NT2/D1 (cell line): ENCODE results near the gene B4GALT5.

ENCODE experiments used
- DNase-seq: peaks from one replicate; pipeline ENCODE4 v3.0.0-alpha.2; 2011; ENCODE audit warnings: low read depth, low spot score
- H3K27me3 ChIP-seq: 2 replicates; pipeline ENCODE4 v1.6.0; 2011; ENCODE audit warnings: mild to moderate bottlenecking; ENCODE audit not compliant: insufficient read length, insufficient read depth
- H3K36me3 ChIP-seq: 2 replicates; pipeline ENCODE4 v1.6.1; 2011; ENCODE audit warnings: mild to moderate bottlenecking, low read length, mixed read lengths; ENCODE audit not compliant: insufficient read depth, insufficient read length
- H3K4me1 ChIP-seq: 2 replicates; pipeline ENCODE4 v1.5.1; 2011; ENCODE audit not compliant: insufficient read depth, insufficient read length
- H3K4me3 ChIP-seq: 2 replicates; pipeline ENCODE4 v1.5.1; 2011; ENCODE audit warnings: low read depth; ENCODE audit not compliant: insufficient read length
- H3K9ac ChIP-seq: 2 replicates; pipeline ENCODE4 v1.6.0; 2011; ENCODE audit warnings: low read depth; ENCODE audit not compliant: insufficient read length
- H3K9me3 ChIP-seq: 2 replicates; pipeline ENCODE4 v1.5.1; 2011; ENCODE audit warnings: mild to moderate bottlenecking, low read length; ENCODE audit not compliant: insufficient read depth
- SUZ12 ChIP-seq: IDR thresholded peaks from 2 replicates; pipeline ENCODE4 v1.6.1; 2011; ENCODE audit not compliant: insufficient read length, insufficient read depth; ENCODE audit errors: extremely low read depth
- YY1 ChIP-seq: IDR thresholded peaks from 2 replicates; pipeline ENCODE4 v1.6.1; 2011; ENCODE audit not compliant: insufficient read length, insufficient read depth
- ZNF274 ChIP-seq: IDR thresholded peaks from 2 replicates; pipeline ENCODE4 v1.6.1; 2011; ENCODE audit warnings: mild to moderate bottlenecking, low read depth, low read length

Gene B4GALT5

GRCh38 chr20:49684335-49684997 lies 29.2 kb downstream of the B4GALT5 start:
- TF ChIP-seq ZNF274 (no peak), SUZ12 (no peak), YY1 (no peak)
- Histone ChIP-seq H3K9me3 (no peaks in the 10 kb centered on the region), H3K36me3 (no peaks in the 10 kb centered on the region), H3K27me3 (no peaks in the 10 kb centered on the region), H3K4me3 (no peak overlapping the region), H3K9ac (no peak overlapping the region), H3K4me1 (no peaks in the 10 kb centered on the region)
- no peak for DNase-seq

DNA sequence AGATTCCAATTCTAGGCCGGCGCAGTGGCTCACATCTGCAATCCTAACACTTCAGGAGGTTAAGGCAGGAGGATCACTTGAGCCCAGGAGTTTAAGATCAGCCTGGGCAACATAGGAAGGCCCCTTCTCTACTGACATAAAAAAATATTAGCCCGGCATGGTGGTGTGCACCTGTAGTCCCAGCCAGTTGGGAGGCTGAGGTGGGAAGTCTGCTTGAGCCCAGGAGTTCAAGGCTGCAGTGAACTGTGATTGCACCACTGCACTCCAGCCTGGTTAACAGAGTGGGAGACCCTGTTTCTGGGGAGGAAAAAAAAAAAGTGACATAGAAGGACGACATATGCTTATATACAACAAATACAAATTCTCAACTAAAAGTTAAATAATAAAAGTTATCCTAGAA lies 30.9 kb downstream of the B4GALT5 start:
- Histone ChIP-seq H3K4me3 (no peak overlapping the region), H3K36me3 (no peaks in the 10 kb centered on the region), H3K9ac (no peak overlapping the region), H3K27me3 (no peaks in the 10 kb centered on the region), H3K9me3 (no peaks in the 10 kb centered on the region), H3K4me1 (no peaks in the 10 kb centered on the region)
- no peak for TF ChIP-seq YY1
- TF ChIP-seq ZNF274, result no peak
- TF ChIP-seq SUZ12, result no peak
- no peak for DNase-seq

- no peak overlapping the region for H3K4me3 ChIP-seq
- no peak for TF ChIP-seq YY1
- TF ChIP-seq SUZ12, result no peak
- H3K9ac ChIP-seq, result no peak overlapping the region
- H3K9me3 ChIP-seq, result no peaks in the 10 kb centered on the region
- H3K4me1 ChIP-seq, result no peaks in the 10 kb centered on the region
- H3K36me3 ChIP-seq, result no peaks in the 10 kb centered on the region
- no peak for DNase-seq
- H3K27me3 ChIP-seq, result no peaks in the 10 kb centered on the region
These were observed 31.4 kb downstream of the B4GALT5 start for GRCh38 chr20:49682278-49682677.

GRCh38 chr20:49681850-49682216 lies 31.8 kb downstream of the B4GALT5 start:
- H3K4me1 ChIP-seq, result peaks cover 3% of the 10 kb centered on the region
- DNase-seq, result no peak

DNA sequence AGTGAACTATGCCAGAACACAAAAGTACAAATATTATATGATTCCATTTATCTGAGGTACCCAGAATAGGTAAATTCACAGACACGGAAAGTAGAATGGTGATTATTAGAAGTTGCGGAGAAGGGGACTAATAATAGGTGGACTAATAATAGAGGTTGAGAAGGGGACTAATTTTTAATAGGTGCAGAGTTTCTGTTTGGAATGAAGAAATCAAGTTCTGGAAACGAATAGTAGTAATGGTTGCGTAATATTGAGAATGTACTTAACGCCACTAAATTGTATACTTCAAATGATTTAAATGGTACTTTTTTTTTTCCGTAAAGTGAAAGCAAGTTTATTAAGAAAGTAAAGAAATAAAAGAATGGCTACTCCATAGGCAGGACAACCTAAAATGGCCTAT lies 33.2 kb downstream of the B4GALT5 start:
- Histone ChIP-seq H3K36me3 (no peaks in the 10 kb centered on the region), H3K4me1 (peaks cover 7% of the 10 kb centered on the region), H3K9me3 (no peaks in the 10 kb centered on the region), H3K9ac (no peak overlapping the region), H3K27me3 (no peaks in the 10 kb centered on the region), H3K4me3 (no peak overlapping the region)
- no peak for DNase-seq
- TF ChIP-seq SUZ12, result no peak
- no peak for TF ChIP-seq YY1
- TF ChIP-seq ZNF274, result no peak

More at GRCh38 chr20:49681850-49682216, 31.8 kb downstream of the B4GALT5 start:
- H3K27me3 ChIP-seq, result no peaks in the 10 kb centered on the region
- no peaks in the 10 kb centered on the region for H3K36me3 ChIP-seq
- no peak overlapping the region for H3K4me3 ChIP-seq
- no peak for TF ChIP-seq SUZ12
- TF ChIP-seq YY1, result no peak
- no peak for TF ChIP-seq ZNF274
- H3K9me3 ChIP-seq, result no peaks in the 10 kb centered on the region
- H3K9ac ChIP-seq, result no peak overlapping the region

DNA sequence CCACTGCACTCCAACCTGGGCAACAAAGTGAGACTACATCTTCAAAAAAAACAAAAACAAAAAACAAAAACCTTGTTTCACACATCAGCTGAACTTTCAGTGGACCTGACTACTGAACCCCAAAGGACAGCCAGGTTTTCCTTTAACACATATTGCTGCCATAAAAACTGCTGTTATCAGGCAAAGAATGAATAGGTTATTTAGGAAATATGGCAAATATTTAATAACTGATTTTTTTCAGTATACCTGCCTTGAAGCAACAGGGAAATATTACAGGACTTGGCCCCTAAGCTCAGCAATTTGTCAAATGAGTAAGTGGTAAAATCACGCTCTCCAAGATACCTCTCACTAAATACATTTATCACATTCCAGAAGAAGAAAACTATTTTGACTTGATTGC lies 34.0 kb downstream of the B4GALT5 start:
- Histone ChIP-seq H3K4me3 (no peak overlapping the region), H3K36me3 (no peaks in the 10 kb centered on the region), H3K4me1 (peaks cover 7% of the 10 kb centered on the region), H3K9ac (no peak overlapping the region), H3K9me3 (no peaks in the 10 kb centered on the region), H3K27me3 (no peaks in the 10 kb centered on the region)
- no peak for TF ChIP-seq ZNF274
- no peak for TF ChIP-seq YY1
- TF ChIP-seq SUZ12, result no peak
- DNase-seq, result no peak

DNA sequence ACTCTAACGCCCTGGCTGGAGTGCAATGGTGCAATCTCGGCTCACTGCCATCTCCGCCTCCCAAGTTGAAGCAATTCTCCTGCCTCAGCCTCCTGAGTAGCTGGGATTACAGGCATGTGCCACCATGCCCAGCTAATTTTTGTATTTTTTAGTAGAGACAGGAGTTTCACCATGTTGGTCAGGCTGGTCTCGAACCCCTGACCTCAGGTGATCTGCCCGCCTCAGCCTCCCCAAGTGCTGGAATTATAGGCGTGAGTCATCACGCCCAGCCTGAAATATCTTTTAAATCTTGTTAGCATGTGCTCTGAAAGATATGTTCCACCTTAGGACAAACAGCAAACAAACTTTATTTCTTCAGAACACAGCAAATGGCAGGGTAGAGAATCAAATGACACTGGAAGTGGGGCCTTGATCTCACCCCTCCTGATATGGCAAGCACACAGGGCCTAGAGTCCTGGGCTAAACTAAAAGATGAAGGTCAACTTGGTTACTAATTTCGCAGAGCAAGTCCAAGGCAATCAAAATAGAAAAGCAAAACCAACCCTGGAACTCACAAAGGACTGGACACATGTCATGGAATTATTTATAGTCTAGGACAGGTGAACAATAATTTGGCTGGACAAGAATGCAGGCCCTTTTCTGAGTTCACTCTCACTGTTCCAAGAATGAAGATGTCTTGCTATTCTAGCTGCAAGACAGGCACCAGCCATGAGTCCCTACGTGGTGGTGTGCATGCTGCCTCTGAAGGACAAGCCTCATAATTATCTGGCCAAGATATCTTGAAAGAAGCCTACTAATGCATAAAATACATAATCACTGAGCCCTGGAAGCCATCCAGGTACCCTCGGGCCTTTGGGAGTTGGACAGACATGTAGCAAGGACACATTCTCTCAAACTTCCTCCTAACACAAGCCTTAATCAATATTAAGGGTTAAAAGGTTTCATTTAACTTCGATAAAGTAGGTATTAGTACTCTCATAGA lies 35.6 kb downstream of the B4GALT5 start:
- no peak for DNase-seq
- Histone ChIP-seq H3K9me3 (no peaks in the 10 kb centered on the region), H3K9ac (no peak overlapping the region), H3K36me3 (no peaks in the 10 kb centered on the region), H3K4me3 (no peak overlapping the region), H3K27me3 (no peaks in the 10 kb centered on the region), H3K4me1 (peaks cover 7% of the 10 kb centered on the region)
- no peak for TF ChIP-seq ZNF274
- no peak for TF ChIP-seq SUZ12
- no peak for TF ChIP-seq YY1
